SK-N-DZ (cell line): ENCODE measurements around the gene PDE8A.
A peak's percentile ranks its signal among the peaks of the same experiment; 100 is the strongest.

Experiments used
- DNase-seq: peaks from one replicate; pipeline ENCODE4 v3.0.0-alpha.2; 2015; ENCODE audit warnings: low spot score

PDE8A gene

GRCh38 chr15:85125056-85125661 lies 143.5 kb downstream of the PDE8A start:
- no peak for DNase-seq

DNA sequence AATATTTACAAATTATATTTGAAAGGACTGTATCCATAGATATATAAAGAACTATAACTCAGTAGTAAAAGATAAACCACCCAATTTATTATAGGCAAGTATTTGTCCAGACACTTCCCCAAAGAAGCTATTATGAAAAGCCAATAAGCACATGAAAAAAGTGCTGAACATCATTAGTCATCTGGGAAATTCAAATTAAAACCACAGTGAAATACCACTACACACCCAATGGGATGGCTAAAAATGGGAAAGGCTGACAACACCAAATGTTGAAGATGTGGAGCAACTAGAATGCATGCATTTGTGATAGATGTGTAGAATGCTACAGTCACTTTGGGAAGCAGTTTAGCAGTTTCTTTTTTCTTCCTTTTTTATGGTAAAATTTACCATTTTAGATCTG lies 147.0 kb downstream of the PDE8A start:
- no peak for DNase-seq

DNA sequence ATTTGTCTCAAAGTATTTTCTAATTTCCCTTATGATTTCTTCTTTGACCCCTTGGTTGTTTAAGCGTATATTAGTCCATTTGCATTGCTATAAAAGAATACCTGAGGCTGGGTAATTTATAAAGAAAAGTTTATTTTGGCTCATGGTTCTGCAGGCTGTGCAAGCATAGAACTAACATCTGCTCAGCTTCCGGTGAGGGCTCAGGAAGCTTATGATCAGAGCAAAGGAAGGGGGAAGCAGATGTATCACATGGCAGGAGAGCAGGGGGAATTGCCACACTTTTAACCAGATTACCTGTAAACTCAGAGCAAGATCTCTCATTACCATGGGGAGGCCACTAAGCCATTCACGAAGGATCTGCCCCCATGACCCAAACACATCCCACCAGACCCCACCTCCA lies 148.2 kb downstream of the PDE8A start:
- DNase-seq, result no peak

DNA sequence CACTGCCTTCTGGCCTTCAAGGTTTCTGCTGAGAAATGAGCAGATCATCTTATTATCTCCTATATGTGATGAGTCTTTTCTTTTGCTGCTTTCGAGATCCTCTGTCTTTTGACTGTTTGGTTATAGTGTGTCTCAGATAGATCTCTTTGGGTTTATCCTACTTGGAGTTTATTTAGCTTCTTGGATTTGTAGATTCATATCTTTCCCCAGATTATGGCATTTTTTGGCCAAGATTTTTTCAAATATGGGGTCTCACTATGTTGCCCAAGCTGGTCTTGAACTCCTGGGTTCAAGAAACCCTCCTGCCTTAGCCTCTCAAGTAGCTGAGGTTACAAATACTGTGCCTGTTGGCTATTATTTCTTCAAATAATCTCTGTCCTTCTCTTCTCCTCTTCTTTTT lies 150.3 kb downstream of the PDE8A start:
- no peak for DNase-seq

- no peak for DNase-seq
Observed at GRCh38 chr15:85133709-85134108, 152.1 kb downstream of the PDE8A start.

- peak; percentile 51 for DNase-seq
Observed at GRCh38 chr15:85137489-85138168, 156.0 kb downstream of the PDE8A start.

DNA sequence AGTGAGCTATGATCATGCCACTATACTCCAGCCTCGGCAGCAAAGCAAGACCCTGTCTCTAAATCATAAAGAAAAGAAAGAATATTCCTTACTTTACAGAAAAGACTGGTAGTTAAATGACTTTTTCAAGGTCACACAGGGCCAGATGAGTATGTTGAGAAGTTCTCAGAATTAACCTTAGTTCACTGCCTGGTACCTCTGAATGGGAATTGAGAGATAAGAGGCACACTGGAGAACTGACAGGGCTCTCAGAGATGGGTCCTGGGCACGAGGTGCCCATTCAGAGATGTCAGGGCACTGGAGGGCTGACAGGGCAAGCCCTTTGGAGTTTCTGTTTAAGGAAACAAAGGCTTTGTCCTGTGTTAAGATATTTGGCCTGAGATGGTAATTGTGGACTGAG lies 157.7 kb downstream of the PDE8A start:
- no peak for DNase-seq

DNA sequence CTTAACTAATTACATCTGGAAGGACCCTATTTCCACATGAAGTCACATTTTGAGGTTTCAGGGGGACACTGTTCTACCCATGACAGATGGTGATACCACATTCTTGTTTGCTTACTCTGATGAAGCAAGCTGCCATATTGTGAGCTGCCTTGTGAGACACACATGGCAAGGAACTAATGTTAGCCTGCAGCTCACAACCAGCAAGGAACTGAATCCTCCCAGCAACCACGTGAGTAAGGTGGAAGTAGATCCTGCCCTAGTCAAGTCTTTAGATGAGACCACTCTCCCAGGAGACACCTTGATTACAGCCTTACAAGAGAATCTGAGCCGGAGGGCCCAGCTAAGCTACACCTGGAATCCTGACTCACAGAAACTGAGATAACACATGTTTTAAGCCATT lies 160.1 kb downstream of the PDE8A start:
- no peak for DNase-seq

GRCh38 chr15:85142312-85142711 lies 160.7 kb downstream of the PDE8A start:
- DNase-seq, result no peak

- no peak for DNase-seq
Observed at GRCh38 chr15:85149465-85150129, 167.9 kb downstream of the PDE8A start.

- DNase-seq, result no peak
Observed at GRCh38 chr15:85150130-85150480, 168.4 kb downstream of the PDE8A start.

GRCh38 chr15:85151145-85151544 lies 169.5 kb downstream of the PDE8A start:
- no peak for DNase-seq

GRCh38 chr15:85151861-85152260 lies 170.2 kb downstream of the PDE8A start:
- DNase-seq, result no peak

DNA sequence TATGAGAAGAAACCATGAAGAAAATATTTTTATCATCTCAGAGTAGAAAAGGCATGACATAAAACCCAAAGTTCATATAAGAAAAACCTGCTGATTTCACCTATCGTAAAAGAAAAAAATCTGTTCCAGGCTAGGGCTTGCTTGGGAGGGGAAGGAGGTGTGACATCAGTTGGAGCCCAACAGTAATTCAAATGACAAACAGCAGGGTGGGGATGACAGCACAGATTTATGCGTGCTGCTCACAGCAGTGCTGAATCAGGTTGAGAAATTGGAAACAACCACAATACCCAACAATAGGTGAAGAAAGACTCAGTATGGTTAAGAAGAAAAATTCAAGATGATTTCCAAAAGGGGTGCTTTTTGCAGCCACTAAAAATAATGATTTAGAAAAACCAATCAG lies 172.4 kb downstream of the PDE8A start:
- DNase-seq, result no peak

DNA sequence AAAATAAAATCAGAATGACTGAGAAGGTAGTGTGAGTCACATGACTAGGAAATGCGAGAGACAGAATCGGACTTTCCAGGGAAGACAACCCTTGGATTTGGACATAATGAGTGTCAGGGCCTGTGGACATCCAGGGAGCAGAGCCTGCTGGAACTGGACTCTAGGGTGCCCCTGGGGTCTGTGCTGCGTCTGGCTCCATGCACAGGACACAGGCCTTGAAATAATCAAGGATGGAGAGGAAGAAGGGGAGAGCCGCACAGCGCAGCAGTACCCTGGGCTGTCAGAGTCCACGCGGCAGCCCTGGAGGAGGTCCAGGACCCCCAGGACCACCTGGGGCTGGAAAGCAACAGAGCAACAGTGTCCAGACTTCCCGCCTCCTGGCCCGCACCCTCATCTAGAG lies 173.7 kb downstream of the PDE8A start:
- peak; percentile 15 for DNase-seq

DNA sequence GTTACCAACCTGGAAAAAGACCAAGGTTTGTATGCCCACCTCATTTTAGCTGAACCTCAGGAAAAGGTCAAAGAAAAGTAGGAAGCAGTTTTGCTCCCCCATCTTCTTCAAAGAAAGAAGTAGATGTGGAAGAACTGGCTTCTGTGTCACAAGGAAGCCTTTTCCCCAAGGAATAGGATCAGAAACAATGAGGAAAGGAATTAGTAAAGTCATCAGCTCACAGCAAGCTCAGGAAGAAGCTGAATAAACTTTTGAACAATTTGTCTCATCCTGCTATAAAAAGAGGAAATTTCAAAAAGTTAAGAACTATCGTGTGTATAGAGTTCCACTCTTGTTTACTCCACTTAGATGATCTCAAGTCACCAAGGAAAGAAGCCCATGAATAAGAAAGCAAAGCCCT lies 174.2 kb downstream of the PDE8A start:
- no peak for DNase-seq

- no peak for DNase-seq
Observed at GRCh38 chr15:85157344-85157743, 175.7 kb downstream of the PDE8A start.

DNA sequence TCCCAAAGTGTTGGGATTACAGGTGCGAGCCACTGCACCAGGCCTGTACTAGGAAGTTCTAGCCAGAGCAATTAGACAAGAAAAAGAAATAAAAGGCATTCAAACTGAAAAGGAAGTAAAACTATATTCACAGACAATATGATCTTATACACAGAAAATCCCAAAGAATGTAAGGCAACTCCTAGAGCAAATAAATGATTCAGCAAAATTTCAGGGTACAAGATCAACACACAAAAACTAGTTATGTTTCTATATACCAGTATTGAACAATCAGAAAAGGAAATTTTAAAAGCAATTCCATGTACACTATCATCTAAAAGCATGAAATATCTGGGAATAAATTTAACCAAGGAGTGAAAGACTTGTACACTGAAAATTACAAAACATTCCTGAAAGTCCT lies 180.6 kb downstream of the PDE8A start:
- DNase-seq, result no peak

- DNase-seq, result no peak
Observed at GRCh38 chr15:85164841-85165466, 183.3 kb downstream of the PDE8A start.

- DNase-seq, result no peak
Observed at GRCh38 chr15:85167568-85167967, 185.9 kb downstream of the PDE8A start.

GRCh38 chr15:85168642-85169173 lies 187.1 kb downstream of the PDE8A start:
- no peak for DNase-seq

GRCh38 chr15:85171736-85172135 lies 190.1 kb downstream of the PDE8A start:
- no peak for DNase-seq
